GM12878 (cell line): ENCODE measurements around the gene EBF3. TPM values are rescaled to one million over a fixed set of nuclear protein-coding genes. Genes with fewer than 3 reads are reported as not detected.

Experiments
- ATAC-seq: fragments of 200-7000 bp; cut with Tn5 transposase; 3 replicates; pipeline ENCODE4 v1.9.1; 2020; ENCODE audit warnings: mild to moderate bottlenecking, moderate library complexity
- BruUV-seq: library from RNA; stranded (reverse); fragments of 400-500 nt; replicated peaks from 2 replicates; lab custom pipeline; 2021; lab: Mats Ljungman, UMichigan
- CTCF ChIA-PET: fragments of 300-600 bp; sonication (Branson Sonifier 250); formaldehyde crosslinking; extraction: SDS; loops from one replicate; lab custom pipeline; 2021; ENCODE audit warnings: inconsistent platforms; lab: Yijun Ruan, JAX
- POLR2A ChIA-PET: fragments of 350-600 bp; formaldehyde crosslinking; extraction: SDS; loops from one replicate; lab custom pipeline; 2021; ENCODE audit warnings: inconsistent platforms; lab: Charles Lee
- RAD21 ChIA-PET: fragments of 300-600 bp; sonication (Branson Sonifier 250); formaldehyde crosslinking; loops from one replicate; lab custom pipeline; 2023; ENCODE audit warnings: antibody characterized with exemption; ENCODE audit not compliant: unreplicated experiment; lab: Charles Lee
- SMC1A ChIA-PET: fragments of 300-600 bp; sonication (Branson Sonifier 250); formaldehyde crosslinking; loops from one replicate; lab custom pipeline; 2023; ENCODE audit not compliant: unreplicated experiment, uncharacterized antibody; lab: Charles Lee
- DNase-seq: peaks from one replicate; pipeline ENCODE4 v3.0.0-alpha.2; 2011; ENCODE audit warnings: low read depth, low spot score
- FAIRE-seq: peaks from 3 replicates; lab custom pipeline; 2011; peaks lifted over from hg19 to GRCh38; lab: Jason Lieb, UNC
- H2AFZ ChIP-seq: 2 replicates; pipeline ENCODE4 v1.6.0; 2011; ENCODE audit warnings: low read depth, low read length, control low read depth; ENCODE audit not compliant: control insufficient read depth
- H3K27ac ChIP-seq: 2 replicates; pipeline ENCODE4 v1.5.1; 2011; ENCODE audit warnings: control low read depth; ENCODE audit not compliant: control insufficient read depth, insufficient read depth
- H3K27me3 ChIP-seq, 2 experiments: replicated peaks in 1 of 2; 2 replicates each; pipeline versions ENCODE4 v1.6.0 to v1.6.1; 2011; ENCODE audit warnings: low read length in 1 of 2; ENCODE audit not compliant: control insufficient read depth in 2 of 2, insufficient read depth in 2 of 2
- H3K36me3 ChIP-seq, 2 experiments: 2 replicates each; pipeline ENCODE4 v1.5.1; 2011; ENCODE audit warnings: low read length in 1 of 2; ENCODE audit not compliant: control insufficient read depth in 2 of 2, insufficient read depth in 2 of 2
- H3K4me1 ChIP-seq: 2 replicates; pipeline ENCODE4 v1.6.1; 2011; ENCODE audit warnings: mild to moderate bottlenecking, low read length, moderate library complexity, mixed read lengths; ENCODE audit not compliant: control insufficient read depth, insufficient read depth
- H3K4me2 ChIP-seq: 2 replicates; pipeline ENCODE4 v1.6.0; 2011; ENCODE audit warnings: control low read depth; ENCODE audit not compliant: control insufficient read depth, insufficient read depth
- H3K4me3 ChIP-seq: fragments of 200-600 bp; sonication (generic); 2 replicates; pipeline ENCODE4 v1.5.1; 2016
- H3K79me2 ChIP-seq: 2 replicates; pipeline ENCODE4 v1.6.0; 2011; ENCODE audit warnings: low read length; ENCODE audit not compliant: control insufficient read depth, insufficient read depth
- H3K9ac ChIP-seq: 2 replicates; pipeline ENCODE4 v1.8.0; 2011; ENCODE audit warnings: low read length, control low read depth, mixed read lengths; ENCODE audit not compliant: control insufficient read depth, insufficient read depth
- H3K9me3 ChIP-seq: replicated peaks from 3 replicates; pipeline ENCODE4 v1.5.1; 2011; ENCODE audit warnings: mild to moderate bottlenecking, low read length; ENCODE audit not compliant: control insufficient read depth, insufficient read depth
- H4K20me1 ChIP-seq: 2 replicates; pipeline ENCODE4 v1.6.0; 2011; ENCODE audit not compliant: control insufficient read depth, insufficient read depth
- ELK1 ChIP-seq: IDR thresholded peaks from 2 replicates; pipeline ENCODE4 v1.6.1; 2012; ENCODE audit warnings: low read depth, low read length, improper control_type of control experiment
- MEF2A ChIP-seq: IDR thresholded peaks from 2 replicates; pipeline ENCODE4 v1.6.1; 2011; ENCODE audit warnings: low read depth, mild to moderate bottlenecking, low read length, moderate library complexity; ENCODE audit not compliant: insufficient read depth
- PAX8 ChIP-seq: fragments of 450-650 bp; IDR thresholded peaks from 2 replicates; pipeline ENCODE4 v1.6.1; 2017; ENCODE audit warnings: mild to moderate bottlenecking, moderate library complexity
- RELA ChIP-seq: fragments of 450-650 bp; IDR thresholded peaks from 2 replicates; pipeline ENCODE4 v1.8.0; 2014; ENCODE audit warnings: borderline replicate concordance; ENCODE audit not compliant: partially characterized antibody
- USF1 ChIP-seq: IDR thresholded peaks from 2 replicates; pipeline ENCODE4 v1.6.1; 2011; ENCODE audit warnings: borderline replicate concordance, low read depth, mild to moderate bottlenecking, moderate library complexity, mixed read lengths, low read length; ENCODE audit not compliant: insufficient read depth; ENCODE audit errors: extremely low read length
- ZNF24 ChIP-seq: fragments of 450-650 bp; IDR thresholded peaks from 2 replicates; pipeline ENCODE4 v1.6.1; 2017; ENCODE audit warnings: antibody characterized with exemption, mild to moderate bottlenecking
- WGBS: methylation state at CpG from one replicate; pipeline ENCODE4 v1.1.6; 2016; ENCODE audit warnings: low lambda C conversion rate; ENCODE audit not compliant: insufficient replicate concordance, insufficient coverage; ENCODE audit errors: missing lambda C conversion rate; 5-methylcytosine and 5-hydroxymethylcytosine counted together
- in situ Hi-C: fragments of 300-500 bp; cut with MboI; formaldehyde crosslinking; loops from 9 replicates; pipeline ENCODE4 v1.14.3; 2018; ENCODE audit warnings: mixed read lengths
- intact Hi-C: fragments of 100-400 bp; cut with micrococcal nuclease; formaldehyde crosslinking; loops from one replicate; pipeline ENCODE4 v1.14.2; 2022; ENCODE audit not compliant: unreplicated experiment
- polyA plus RNA-seq, 11 experiments: library from polyadenylated mRNA; depleted of rRNA in 4 of 11; unstranded in 6 of 11; stranded (reverse) in 5 of 11; fragments of >200 nt; fragmentation: Nextera tagmentation in 4 of 11; fragmentation: Illumina TruSeq in 1 of 11; extraction: Ambion mirVana in 4 of 11; extraction: Trizol in 1 of 11; gene quantifications; 1 replicate in 1 of 11; 2 replicates in 10 of 11; pipeline versions ENCODE4 v1.2.1 to v1.2.3, GENCODE V29; 2011 to 2016; ENCODE audit warnings: inconsistent platforms in 2 of 11, missing spikeins in 2 of 11, low read depth in 1 of 11
- total RNA-seq, 4 experiments: library from RNA; depleted of rRNA in 3 of 4; stranded (reverse); fragments of >200 nt in 3 of 4; fragmentation: Illumina TruSeq in 1 of 4; extraction: Trizol in 1 of 4; gene quantifications; 2 replicates each; pipeline versions ENCODE4 v1.2.1 to v1.2.3, GENCODE V29; 2013 to 2021
- TF ChIP-seq, protein P1 (sequence below): IDR thresholded peaks from 2 replicates; pipeline ENCODE4 v1.6.1; 2011; ENCODE audit warnings: low read depth, mild to moderate bottlenecking, low read length, moderate library complexity, borderline replicate concordance; ENCODE audit errors: extremely low read depth

Gene EBF3
- total and polyA plus RNA-seq, 10 of the 15 experiments (the other 5 are each of a cell fraction or from before 2014, with no cell fraction given), result not detected

DNA sequence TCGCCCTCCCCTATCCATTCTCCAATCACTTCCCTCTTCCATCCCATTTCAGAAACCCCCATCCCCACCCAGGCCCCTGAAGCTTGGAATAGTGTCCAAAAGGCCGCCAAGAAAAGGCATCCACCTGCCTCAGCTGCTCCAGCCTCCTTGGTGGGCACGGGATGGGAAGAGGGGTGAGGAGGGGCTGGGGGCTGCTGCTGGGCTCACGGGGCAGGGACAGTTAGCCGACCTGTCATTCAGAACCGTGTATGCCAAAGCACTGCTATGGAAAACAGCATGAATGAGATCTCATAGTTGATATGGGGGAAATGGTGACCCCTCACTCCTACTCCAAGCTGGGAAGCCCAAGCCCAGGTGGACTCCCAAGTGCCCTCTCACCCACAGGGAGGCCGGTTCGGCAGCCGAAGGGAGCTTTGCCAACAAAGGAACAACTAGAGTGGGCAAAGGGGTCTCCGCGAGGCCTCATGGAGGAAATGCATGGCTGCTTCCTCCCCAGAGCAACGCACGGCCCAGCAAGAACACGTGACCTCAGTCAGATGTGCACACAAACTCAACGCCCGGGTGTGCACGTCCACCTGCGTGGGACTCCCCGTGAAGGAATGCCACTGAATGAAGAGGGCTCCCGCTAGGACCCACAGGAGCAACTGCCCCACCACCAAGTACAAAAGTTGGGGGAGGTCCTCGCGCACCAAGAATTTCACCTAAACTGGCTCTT is 52.5 kb downstream of the EBF3 start:
- no peak overlapping the region for H3K4me2 ChIP-seq
- intact Hi-C loops (no loop called here), in situ Hi-C loops (no loop called here)
- ChIA-PET POLR2A (no interaction called here), RAD21 (no interaction called here), SMC1A (no interaction called here), CTCF (no interaction called here)
- no peak overlapping the region for H3K27ac ChIP-seq
- FAIRE-seq (no peak), DNase-seq (no peak), ATAC-seq (no peak)
- no peak overlapping the region for H3K9ac ChIP-seq
- no TSS peak for BruUV-seq
- H3K27me3 ChIP-seq, result no peaks in the 10 kb centered on the region
- H2AFZ ChIP-seq, result no peak overlapping the region
- no peaks in the 10 kb centered on the region for H3K4me1 ChIP-seq
- H3K9me3 ChIP-seq, result no peaks in the 10 kb centered on the region
- no peaks in the 10 kb centered on the region for H3K79me2 ChIP-seq
- TF ChIP-seq, protein P1, sequence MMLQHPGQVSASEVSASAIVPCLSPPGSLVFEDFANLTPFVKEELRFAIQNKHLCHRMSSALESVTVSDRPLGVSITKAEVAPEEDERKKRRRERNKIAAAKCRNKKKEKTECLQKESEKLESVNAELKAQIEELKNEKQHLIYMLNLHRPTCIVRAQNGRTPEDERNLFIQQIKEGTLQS, result no peak
- TF ChIP-seq ZNF24, result no peak
- TF ChIP-seq MEF2A, result no peak
- TF ChIP-seq USF1, result no peak
- no peak for TF ChIP-seq PAX8
- TF ChIP-seq ELK1, result no peak
- no peak for TF ChIP-seq RELA
- WGBS, result 51% methylated on average over 19 of the region's 22 CpGs
- H3K36me3 ChIP-seq, result no peaks in the 10 kb centered on the region
- H3K4me3 ChIP-seq, result no peak overlapping the region
- H4K20me1 ChIP-seq, result no peaks in the 10 kb centered on the region
